Stimulated activated CD4-positive, alpha-beta T cell treated with anti-CD3 and anti-CD28 coated beads, TNF-alpha, amount 100 ng/mL, for 24 hours (primary cell): Measurements from ENCODE around the gene GTF2H3.

Source experiments
- DNase-seq, 3 experiments: peaks; one replicate each; pipeline ENCODE4 v3.0.0-alpha.2; 2020; ENCODE audit warnings: low read depth in 3 of 3

The GTF2H3 gene

DNA sequence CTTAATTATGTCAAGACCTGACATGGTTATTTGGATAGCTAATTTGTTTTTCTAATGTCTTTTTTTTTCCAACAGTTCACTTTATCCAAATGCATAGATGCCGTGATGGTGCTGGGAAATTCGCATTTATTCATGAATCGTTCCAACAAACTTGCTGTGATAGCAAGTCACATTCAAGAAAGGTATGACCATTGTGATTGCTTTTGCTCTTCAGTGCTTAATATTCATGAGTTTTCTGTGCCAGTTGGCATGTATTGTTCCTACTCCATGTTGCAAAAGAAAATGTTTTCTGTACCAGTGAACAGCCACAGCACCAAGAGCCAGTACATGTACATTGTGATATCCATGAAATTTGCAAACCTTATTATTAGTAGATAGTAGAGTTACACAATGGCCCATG is 11.8 kb downstream of the GTF2H3 start:
- no peak for DNase-seq

DNA sequence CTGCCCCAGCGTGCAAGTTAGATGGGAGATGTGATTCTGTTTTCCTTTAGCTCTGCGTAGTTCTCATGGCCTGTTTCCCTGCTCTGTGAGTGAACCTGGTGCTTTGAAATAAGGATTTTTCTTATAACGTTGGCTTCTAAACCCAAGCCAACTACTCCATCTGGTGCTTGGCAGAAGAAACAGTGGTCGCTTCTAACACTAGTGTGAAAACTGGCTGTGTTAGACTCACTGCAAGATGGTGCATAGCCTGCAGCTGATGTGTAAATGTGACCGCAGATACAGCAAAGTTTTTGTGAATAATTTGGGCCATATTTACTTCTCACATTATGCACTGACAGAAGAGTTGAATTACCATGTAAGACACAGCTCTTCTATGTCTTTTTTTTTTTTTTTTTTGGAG is 12.2 kb downstream of the GTF2H3 start:
- DNase-seq = no peak

DNA sequence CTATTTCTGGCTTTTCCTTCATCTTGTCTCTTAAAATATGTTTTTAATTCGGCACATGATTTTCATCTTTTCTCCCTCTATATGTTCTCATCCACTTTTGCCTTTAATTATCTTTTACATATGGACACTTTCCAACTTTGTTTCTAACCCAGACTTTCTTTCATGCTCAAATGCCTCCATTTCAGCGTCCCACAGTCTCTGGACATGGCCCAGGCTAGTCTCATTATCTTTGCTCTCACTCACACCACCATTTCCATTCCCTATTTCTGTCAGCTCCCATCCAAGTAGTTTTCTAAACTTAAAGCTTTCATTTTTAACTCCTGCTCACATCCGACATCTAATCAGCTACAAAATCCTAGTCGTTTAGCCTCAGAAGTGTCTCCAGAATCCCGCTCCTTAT is 14.8 kb downstream of the GTF2H3 start:
- DNase-seq = no peak

DNA sequence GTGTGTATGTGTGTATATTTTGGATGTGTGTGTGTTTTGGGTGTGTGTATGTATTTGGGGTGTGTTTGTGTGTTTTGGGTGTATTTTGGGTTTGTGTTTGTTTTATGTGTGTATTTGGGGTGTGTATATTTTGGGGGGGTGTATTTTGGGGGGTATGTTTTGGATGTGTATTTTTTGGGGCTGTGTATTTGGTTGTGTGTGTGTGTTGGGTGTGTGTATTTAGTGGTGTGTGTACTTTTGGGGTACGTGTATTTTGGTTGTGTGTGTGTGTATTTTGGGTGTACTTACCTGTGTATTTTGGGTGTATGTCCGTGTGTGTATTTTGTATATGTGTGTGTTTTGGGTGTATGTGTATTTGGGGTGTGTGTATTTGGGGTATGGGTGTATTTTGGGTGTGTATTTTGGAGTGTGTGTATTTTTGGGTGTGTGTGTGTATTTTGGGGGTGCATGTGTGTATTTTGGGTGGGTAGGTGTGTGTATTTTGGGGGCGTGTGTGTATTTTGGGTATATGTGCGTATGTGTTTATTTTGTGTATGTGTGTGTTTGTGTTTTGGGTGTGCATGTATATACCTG is 20.6 kb downstream of the GTF2H3 start:
- no peak for DNase-seq

DNA sequence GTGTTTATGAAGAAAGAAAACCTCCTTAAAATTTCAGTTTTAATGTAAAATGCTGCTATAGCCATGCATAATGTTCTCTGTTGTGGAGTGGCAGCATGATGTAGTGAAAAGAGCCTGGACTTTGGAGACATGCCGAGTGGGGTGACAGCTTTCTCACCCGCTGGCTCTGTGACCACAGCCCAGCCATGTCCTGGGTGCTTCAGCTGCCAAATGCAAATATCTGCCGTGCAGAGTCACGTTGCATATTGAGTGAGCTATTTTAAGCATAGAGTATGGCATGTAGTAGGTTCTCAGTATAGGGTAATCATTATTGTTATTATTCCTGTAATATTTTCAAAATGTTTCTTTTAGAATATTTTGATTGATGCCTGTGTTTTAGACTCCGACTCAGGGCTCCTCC is 21.8 kb downstream of the GTF2H3 start:
- DNase-seq = no peak

DNA sequence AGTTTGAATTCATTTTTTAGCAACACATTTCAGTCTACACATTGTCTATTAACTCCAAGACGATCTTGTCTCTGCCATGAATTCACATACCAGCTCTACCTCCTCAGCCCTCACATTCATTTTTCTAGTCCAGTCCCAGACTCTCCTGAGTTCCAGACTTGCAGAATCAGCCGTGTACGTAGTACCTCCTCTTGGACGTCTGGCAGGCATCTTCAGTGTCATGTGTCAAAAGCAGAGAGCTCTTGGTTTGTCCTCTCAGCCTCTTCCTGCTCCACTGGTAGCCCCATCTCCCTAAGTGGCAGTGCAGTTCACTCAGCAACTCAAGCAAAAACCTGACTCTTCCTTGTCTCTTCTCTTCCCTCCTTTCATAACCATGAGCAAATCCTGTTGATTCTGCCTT is 22.8 kb downstream of the GTF2H3 start:
- no peak for DNase-seq

DNA sequence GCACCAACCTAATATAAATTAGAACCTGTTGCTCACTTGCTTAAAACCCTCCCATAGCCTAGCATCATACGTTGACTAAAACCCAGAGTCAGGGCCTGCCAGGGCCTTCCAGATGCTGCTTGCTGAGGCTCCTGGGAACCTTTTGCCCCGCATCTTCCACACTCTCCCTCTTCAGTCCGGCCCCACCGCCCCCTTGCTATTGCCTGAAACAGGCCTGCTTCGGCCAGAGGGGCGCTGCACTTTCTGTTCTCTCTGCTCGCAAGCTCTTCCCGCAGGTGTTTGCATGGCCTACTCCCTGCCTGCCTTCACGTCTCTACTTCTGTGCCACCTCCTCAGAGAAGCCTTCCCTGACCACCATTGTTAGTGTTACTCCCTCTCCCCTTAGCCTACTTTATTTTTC is 23.6 kb downstream of the GTF2H3 start:
- no peak for DNase-seq

DNA sequence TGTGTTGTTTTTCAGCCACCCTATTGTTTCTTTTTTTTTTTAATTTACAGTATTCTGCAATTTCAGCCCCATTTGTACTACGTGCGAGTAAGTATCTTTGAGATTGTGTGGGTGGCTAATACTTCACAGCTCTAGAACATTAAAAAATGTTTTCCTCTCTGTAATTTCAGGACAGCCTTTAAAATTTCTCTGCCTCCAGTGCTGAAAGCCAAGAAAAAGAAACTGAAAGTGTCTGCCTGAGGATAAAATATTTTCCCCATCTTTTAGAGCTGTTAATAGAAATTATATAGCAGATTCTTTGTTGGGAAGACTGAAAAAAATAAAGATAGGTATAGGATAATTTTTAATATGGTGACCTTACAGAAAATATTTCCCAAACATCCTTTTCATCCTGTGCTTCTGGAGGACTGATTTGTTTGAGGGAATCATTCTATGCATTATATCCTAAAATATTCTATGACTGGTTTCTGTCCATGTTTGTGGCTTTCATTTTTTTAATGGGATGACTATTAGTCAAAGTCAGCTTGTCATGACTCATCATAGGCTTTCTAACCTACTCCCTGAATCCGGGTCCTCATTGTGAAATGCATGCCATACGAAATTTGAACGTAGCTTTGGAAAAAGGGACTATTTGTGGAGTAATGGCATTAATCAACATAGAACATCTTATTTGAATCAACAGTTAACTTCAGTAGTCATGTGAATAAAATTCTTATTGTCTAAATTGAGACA is 26.5 kb downstream of the GTF2H3 start:
- no peak for DNase-seq

DNA sequence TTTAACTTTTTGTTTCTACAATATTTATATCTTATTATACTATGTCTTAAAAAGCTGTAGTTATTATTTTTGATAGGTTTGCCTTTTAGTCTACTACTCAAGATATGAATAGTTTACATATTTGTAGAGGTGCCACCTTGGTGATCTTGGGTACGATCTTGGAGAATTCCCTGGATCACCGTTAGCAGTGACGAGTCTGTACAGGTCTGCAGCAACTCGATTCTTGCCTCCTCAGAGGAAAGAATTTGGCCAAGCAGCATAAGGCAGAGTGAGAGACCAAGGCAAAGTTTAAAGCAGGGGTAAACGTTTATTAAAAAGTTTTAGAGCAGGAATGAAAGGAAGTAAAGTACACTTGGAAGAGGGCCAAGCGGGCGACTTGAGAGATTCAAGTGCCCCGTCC is 34.1 kb downstream of the GTF2H3 start:
- no peak for DNase-seq

DNA sequence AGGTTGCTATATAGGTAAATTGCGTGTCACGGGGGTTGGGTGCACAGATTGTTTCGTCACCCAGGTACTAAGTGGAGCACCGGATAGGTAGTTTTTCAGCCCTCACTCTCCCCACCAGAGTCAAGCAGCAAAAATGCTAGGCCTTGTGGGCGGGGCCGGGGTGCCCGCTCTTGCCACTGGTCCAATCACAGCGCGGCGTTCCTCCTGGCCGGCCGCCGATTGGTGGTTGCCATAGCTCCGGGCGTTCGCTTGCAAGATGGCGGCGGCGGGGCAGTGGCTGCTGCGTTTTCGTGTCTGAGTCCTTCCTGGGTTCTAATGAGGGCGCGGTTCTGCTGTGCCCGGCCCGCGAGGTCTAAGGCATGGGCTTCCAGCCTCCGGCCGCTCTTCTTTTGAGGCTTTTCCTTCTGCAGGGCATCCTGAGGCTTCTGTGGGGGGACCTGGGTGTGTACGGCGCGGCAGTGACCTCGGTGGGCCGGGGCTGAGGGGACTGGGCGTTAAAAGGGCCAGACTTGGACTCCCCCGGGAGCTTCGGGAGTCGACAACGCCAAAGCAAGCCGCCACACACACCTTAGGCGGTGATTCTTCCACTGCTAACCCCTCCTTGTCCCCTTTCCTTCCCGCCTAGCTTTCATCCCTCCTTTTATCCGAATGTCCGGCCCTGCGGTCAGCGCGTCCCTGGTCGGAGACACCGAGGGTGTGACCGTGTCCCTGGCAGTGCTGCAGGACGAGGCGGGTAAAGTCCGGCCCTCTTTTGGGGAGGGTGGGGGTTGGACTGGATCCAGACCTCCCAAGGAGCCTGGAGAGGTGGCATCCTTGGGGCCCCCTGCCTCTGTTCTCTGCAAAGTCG is 37.5 kb downstream of the GTF2H3 start, which contains the start of gene TCTN2:
Gene TCTN2, plus strand, starts transcription at position 232 of the 847 bp plus-strand sequence. Its CDS starts 128 bp downstream, at position 360.
- peak; percentile 88 to 95 (median 91) for DNase-seq

DNA sequence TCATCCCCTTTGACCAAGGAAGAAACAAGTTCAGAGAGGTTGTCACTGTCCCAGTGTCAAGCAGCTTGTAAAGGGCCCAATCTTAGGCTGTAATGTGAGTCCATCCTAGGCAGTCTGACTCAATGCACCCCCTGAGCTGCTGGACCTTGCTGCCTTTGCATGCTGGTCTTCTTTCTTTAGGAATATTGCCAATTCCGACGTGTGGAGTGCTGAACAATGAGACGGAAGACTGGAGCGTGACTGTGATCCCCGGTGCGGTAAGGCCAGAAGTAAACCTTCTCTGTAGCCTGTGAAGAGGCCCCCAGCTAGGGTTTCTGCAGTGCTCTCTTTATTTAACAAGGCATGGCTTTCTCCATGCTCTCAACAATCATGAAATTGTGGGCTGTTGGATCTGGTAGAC is 38.2 kb downstream of the GTF2H3 start:
- DNase-seq = no peak

DNA sequence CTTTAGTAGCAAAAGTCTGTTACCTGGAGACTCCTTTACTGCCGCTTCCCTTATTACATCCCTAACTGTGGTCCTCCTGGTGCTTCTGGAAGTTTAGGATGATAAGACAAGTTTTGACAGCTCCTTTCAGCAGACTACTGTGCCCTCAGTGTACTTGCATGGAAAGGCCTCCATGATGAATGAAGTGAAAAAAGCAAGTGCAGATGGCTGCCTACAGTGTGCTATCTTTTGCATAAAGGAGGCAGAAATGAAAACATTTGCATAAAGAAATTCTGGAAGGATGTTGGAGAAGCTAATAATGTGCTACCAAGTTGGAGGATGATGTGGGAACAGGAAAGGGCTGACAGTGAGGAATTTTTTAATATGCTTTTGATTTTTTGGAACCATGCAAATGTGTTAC is 41.8 kb downstream of the GTF2H3 start:
- DNase-seq = no peak

DNA sequence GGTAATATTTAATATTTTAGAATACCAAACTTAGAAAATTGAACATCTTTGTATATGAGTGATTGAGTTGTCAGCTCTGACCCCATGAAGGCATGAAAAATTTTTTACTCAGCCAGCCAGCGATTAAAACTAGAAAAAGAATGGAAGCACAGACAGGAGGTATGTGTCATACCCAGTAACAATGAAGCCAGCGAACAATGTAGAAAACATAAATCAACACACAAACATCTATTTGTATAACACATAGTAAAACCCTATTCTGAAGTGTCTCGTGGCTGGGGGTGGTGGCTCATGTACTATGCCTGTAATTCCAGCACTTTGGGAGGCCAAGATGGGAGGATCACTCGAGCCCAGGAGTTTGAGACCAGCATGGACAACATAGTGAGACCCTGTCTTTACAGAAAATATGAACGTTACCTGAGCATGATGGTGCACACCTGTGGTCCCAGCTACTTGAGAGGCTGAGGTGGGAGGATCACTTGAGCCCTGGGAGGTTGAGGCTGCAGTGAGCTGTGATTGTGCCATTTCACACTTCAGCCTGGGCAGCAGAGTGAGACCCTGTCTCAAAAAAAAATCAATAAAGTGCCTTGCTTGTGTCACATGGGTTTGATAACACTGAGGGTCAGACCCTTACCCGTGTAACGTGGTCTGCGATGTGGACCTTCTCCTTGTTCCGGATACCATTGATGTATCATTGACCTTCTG is 43.1 kb downstream of the GTF2H3 start:
- no peak for DNase-seq

DNA sequence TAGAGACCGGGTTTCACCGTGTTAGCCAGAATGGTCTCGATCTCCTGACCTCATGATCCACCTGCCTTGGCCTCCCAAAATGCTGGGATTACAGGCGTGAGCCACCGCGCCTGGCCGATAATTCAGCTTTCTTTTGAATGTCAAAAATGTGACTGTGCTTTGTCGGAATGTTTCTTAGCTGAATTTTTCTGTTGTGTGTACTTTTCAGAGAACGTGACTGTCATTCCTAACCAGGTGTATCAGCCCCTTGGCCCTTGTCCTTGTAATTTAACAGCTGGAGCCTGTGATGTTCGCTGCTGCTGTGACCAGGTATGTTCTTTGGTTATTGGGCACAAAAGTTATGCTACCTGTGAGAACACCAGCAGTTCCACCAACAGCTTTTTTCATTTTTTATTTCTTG is 45.4 kb downstream of the GTF2H3 start:
- no peak for DNase-seq

DNA sequence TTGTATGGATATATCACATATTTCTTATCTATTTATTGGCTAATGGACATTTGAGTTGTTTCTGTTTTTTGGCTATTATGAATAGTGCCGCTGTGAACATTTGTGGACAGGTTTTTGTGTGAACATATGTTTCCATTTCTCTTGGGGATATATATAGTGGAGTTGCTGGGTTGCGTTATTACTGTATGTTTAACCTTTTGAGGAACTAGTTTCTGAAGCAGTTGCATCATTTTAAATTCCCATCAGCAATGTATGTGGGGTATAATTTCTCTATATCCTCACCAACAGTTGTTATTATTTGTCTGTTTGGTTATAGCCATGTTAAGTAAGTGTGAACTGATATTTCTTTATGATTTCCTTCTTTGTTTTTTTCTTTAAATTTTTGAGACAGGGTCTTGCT is 48.0 kb downstream of the GTF2H3 start:
- DNase-seq = no peak

DNA sequence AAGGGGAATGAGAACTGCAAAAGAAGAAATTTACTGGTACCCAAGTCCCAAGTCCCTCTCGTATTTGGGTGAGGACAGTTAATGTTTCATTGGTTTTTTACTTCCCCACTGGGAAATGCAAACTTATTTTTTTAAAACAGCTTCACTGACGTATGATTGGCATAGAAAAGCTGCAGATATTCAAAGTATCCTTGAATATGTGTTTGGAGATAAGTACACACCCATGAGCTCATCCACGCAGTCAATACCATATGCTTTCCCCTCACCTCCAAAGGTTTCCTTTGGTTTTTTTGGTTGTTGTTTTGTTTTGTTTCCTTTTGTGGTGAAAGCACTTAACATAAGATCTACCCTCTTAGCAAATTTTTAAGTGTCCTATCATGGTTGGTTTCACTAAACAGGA is 50.3 kb downstream of the GTF2H3 start:
- no peak for DNase-seq

DNA sequence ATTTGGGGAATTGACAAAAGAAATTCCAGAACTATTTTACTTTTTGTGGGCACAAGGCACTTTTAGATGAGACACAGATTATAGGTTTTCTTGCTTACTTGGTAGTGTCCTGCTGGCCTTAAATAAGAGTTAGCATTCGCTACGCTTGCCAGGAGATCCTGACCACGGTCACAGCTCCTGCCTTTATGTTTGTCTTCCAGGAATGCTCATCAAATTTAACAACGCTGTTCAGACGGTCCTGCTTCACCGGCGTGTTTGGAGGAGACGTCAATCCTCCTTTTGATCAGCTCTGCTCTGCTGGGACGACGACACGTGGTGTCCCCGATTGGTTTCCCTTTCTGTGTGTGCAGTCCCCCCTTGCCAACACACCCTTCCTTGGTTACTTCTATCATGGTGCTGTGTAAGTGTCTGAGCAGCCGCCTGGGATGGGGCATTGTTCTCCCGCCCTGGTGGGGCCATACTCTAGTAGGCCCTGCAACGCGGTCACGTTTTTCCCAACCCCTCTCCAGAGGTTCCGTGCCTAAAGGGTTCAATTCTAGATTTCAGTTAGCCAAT is 53.1 kb downstream of the GTF2H3 start:
- no peak for DNase-seq

DNA sequence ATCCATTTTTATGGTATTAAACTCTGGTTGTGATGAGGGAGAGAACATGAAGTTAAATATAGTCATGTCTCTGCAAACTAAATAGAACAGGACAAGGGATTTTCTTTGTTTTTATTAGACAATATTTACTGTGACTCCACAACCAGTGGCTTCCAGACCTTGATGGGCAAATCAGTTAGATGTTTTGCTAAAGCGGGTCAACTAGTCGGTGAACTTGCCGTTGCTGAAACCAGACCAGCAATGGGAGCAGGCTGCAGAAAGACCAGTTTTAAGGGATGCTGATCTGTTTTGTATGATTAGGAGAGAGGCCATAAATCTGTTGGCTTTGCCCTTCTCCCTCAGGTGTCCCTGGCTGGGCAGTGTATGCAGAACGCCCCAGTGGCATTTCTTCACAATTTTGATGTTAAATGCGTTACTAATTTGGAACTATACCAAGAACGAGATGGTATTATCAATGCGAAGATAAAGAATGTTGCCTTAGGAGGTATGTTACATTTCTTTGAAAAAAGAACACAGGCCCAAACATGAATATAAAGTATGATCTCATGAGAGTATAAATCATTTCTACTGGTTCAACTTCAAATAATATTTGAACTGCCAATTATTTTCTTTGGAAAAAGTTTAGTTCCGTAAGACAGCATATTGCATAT is 56.7 kb downstream of the GTF2H3 start:
- no peak for DNase-seq

DNA sequence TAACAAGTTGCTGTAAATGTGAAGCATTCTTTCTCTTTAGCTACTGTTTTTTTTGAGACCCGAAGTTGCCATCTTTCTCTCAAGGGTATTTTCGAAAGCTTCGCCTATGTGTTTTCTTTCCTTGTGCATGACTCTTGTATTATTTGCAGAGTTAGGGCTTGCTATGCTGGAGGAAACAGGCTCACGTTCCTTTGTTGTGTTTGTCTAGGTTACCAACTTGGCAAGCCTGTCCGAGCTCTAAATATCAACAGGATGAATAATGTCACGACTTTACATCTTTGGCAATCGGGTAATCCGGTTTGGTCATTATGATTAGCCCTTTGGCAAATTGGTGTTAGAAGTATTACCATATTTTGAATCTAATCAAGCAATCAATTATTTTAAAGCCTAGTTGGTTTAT is 62.6 kb downstream of the GTF2H3 start:
- DNase-seq = no peak

DNA sequence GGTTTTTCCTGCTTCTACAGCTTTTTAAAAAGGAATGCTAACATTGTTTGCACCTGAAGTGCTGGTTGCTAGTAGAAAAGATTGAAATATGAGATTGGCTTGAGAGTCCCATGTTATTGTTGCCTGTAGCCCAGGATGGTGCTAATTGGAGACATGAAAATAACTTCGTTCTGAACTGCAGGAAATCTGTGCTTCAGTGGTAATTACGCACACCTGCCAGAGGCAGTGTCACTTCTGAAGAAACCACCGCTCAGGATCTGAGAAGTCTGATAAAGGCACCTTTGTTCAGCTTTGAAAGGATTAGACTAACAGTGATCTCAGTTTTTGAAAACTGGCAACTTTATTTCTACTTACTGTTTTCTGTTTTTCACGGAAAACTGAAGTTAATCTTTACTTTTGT is 63.0 kb downstream of the GTF2H3 start:
- DNase-seq = no peak

DNA sequence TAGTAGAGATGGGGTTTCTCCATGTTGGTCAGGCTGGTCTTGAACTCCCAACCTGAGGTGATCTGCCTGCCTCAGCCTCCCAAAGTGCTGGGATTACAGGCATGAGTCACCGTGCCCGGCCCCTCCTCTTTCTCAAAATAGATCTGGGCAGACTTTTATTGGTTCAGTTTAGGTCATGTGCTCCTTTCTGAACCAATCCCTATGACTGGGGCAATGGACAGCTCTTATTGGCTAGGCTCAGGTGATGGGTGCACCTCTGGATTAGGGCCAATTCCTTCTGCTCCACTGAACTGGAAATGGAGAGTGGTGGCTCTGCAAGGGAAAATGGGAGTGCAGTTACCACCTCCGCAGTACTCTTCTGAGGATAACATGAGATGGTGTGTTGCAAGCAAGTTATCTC is 72.3 kb downstream of the GTF2H3 start:
- no peak for DNase-seq
